SHP77 (cell line): Measurements from ENCODE around the gene ARL4D.
"Not testable (repeated sequence)": the region's sequence is repeated elsewhere in the genome, so short reads cannot be mapped to it uniquely, and the experiment has no call there.

Experiments used
- DNase-seq, 2 experiments: peaks; one replicate each; lab custom pipeline; 2025; lab: John Stamatoyannopoulos, UW

The ARL4D gene

DNA sequence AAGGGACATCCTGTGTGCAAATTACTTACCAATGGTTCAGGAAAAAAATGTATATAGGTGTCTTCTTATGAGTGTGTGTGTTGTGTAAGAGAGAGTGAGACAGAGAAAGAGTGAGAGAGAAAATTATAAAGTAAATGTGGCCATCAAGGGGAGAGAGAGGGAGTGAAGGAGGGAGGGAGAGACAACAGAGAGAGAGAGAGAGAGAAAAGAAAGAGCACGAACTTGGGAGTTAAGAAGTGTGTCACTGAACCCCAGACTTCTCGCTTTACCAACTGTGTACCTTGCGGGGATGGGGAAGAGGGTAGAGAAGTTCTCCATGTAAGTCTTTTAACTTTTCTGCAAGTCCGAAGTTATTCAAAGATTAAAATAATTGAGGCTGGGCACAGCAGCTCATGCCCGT, 28.8 kb upstream of the ARL4D start:
- DNase-seq = no peak

DNA sequence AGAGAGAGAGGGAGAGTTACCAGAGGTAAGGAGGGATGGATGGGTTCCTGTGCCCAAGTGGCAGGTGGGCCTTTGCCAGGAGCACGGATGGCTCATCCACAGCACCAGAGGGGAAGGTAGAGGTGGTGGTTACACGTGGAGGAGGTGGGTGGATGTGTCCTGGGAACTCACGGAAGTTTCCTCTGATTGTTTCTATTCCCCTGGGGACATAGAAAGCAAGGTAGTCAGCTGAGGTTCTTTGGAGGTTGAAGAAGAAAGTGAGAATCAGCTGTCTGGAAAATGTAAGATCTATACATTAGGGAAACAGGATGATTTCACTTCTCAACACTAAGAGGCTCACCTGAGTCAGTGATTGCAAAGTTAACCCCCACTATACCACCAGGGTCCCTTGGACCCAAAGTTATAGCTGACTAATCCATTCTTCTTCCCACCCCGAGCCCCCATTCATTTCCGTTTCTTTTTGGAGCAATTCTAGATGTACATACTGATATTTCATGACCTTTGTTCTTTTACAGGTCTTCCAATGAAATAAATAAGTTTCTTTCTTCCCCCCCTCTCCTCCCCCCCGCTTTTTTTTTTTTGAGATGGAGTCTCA, 27.5 kb upstream of the ARL4D start:
- DNase-seq = no peak

DNA sequence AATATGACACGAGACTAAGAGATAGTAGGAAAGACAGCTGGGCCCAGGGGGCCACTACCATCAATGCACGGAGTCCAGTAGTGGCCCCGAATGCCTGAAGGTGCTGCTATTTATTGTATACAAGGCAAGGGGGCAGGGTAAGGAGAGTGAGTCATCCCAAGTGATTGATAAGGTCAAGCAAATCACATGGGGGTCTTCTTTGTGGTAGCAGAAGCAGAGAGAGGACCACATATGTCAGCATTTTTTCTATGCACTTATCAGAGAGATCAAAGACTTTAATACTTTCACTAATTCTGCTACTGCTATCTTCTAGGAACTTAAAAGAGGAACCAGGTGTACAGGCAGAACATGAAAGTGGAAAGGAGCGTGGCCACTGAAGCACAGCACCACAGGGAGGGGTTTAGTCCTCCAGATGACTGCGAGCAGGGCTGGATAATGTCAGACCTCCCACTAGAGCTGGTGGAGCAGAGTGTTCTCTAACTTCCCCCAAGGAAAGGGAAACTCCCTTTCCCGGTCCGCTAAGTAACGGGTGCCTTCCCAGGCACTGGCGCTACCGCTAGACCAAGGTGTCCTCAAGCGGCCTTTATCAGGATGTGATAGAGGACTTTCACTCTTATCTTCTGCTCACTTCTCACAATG, 26.4 kb upstream of the ARL4D start:
- no peak for DNase-seq

DNA sequence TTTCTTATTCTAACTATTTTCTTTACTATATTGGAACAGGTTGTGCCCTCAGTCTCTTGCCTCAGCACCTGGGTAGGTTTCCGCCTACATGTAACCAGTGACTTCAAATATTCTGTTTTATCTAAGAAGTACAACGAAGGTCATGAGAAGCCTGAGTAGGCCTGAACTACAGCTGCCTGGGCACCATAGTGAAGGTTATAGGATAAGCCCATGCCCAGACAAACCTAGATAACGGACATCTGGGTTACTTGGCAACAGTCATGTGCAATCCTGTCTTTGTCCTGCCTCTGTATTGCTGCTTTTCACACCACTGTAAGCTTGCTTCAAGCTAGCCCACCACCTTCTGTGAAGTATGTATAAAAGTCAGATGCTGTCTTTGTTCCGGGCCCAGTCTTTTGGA, 25.4 kb upstream of the ARL4D start:
- DNase-seq = no peak

DNA sequence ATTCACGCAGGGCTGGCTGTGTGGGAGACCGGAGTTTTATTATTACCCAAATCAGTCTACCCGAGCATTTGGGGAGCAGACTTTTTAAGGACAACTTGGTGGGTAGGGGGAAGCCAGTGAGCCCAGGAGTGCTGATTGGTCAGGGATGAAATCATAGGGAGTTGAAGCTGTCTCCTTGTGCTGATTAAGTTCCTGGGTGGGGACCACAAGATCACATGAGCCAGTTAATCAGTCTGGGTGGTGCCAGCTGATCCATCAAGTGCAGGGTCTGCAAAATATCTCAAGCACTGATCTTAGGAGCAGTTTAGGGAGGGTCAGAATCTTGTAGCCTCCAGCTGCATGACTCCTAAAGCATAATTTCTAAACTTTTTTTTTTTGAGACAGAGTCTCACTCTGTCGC, 22.9 kb upstream of the ARL4D start:
- DNase-seq = not testable (repeated sequence)

GRCh38 chr17:43377056-43377810, 21.6 kb upstream of the ARL4D start:
- DNase-seq = no peak

DNA sequence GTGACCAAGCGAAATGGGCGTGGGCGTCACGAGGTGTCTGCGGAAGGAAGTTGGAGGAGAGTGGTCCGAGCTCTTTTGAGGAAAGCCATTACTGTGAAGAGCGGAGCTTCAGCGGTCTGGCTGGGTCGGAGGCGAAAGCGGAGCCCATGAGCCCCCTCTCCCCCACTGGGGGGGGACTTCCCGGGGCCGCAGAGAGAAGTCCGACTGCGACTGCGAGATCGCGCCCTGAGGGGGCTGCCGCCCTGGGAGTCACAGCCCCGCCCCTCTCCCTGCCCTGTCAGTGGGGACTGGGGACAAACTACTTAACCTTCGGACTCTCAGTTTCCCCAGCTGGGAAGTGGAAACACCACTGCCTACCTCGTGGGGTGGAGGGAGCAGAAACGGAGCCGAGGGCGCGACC, 20.0 kb upstream of the ARL4D start:
- DNase-seq = no peak

DNA sequence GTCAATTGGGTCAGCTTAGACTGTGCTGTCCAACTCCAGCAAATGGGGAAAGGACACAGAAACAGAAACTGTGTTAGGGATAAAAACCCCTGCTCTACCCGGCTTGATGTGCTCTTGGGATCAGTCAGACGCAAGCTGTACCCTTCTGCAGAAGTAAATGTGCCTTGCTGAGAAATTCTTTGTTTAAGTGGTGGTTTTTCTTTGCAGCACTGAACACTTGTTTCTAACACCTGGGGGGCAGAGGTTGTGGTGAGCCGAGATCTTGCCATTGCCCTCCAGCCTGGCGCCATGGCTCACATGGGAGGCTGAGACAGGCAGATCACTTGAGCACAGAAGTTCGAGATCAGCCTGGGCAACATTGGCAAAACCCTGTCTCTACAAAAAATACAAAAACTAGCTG, 18.5 kb upstream of the ARL4D start:
- DNase-seq = no peak

- DNase-seq = no peak
These were observed 17.6 kb upstream of the ARL4D start for GRCh38 chr17:43381204-43381603.

DNA sequence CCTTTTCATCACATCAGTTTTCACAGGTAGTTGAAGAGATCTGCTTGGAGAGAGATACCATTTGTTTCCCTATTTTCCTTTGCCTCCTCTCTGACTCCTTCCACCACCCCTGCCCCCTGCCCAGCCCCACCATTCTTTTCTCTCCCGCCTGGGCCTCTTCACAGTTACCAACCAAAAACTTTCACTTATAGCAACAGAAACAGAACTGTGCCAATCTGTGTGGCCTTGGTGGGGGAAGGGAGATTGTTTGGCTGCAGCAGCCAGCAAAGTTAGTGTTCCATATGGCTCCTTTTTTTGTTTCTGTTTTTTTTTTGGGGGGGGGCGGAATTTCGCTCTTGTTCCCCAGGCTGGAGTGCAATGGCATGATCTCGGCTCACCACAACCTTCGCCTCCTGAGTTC, 17.2 kb upstream of the ARL4D start:
- no peak for DNase-seq

DNA sequence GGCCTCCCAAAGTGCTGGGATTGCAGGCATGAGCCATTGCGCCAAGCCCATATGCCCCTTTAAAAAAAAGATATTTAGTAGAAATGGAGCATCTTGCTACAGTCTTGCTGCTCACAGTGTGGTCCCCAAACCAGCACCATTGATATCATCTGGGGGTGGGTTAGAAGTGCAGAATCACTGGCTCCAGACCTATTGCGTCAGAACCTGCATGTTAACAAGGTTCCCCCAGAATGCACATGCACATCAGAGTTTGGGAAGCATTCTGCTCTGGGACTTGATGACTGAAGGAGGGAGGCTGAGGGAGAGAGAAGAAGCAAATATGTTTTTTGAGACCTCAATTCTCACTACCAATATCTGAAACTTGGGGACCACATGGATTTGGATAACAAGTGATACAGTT, 16.0 kb upstream of the ARL4D start:
- DNase-seq = no peak

GRCh38 chr17:43383372-43383771, 15.4 kb upstream of the ARL4D start:
- no peak for DNase-seq

DNA sequence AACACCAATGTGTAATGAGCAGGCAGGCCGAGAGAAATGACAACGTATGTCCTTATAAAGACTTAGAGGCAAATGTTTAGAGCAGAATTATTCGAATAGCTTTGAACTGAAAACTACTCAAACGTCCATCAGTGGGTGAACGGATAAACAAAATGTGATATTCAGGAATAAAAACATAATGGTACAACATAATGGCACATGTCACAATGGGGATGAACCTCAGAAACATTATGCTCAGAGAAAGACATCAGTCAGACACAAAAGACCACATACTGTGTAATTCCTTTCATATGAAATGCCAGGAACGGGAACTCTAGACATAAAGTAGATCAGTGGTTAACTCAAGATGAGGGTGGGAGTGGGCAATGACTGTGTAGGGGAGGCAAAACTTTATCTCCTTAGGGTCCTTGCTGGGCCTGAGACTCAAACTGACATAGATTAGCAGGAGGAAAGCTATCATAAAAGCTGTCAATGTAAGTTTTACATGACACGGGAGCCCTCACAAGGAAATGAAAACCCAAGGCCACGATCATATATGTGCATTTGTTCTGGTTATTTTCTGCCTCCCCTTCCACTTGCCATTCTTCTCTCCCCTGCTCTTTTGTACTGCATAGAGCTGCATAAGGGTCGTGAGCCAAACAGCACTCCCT, 14.8 kb upstream of the ARL4D start:
- no peak for DNase-seq

DNA sequence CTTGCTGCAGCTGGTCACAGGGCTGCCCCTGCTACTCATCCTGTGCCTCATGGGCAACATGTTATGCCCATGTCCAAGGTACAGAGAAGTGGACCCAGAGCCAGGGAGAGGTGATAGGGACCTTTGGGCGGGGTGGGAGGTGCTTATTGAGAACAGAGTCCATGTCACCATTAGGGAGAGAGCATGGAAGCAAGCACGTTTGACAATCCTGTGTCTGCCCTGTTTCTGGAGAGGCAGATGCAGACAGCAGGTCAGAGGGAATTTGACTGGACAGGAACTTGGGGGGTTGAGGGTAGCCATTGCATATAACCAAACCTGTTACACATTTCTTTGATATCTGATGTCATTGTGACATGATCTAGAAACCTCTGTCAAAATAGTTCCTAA, 14.3 kb upstream of the ARL4D start:
- no peak for DNase-seq

DNA sequence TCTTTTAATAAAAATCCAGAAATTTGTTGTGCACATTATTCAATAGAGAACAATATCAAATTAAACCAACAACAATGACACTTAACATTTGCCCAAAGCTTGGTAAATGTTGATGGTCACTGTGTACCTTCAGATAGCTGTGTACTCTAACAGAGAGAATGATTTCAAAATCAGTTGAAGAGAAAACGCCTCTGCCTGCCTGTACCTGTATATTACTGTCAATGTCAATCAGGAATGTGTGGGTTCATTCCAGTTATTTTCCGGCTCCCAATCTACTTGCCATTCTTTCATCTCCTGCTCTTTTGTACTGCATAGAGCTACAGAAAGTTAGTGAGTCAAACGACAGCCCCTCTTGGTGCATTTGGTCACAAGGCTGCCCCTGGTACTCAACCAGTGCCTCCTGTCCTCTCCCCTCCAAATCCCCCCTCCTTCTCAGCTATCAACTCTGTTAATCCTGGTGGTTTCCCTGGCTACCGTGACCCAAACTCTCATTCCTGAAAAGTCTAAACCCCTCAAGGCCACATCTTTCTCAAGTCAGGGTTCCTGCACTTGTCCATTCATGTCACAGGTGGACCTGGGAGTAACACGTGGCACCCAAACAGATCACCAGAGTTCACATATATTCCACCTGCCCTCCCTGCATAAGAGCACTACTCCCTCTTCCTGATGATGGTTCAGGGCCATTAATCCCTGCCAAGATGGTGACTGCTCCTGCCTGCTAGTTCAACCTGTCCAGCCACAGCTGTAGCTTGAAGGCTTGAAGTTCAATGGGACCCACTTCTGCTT, 13.6 kb upstream of the ARL4D start:
- DNase-seq = no peak

GRCh38 chr17:43388359-43389045, 10.3 kb upstream of the ARL4D start:
- peak; percentile 83 to 89 for DNase-seq

- peak; percentile 71 to 77 for DNase-seq
These were observed 9.5 kb upstream of the ARL4D start for GRCh38 chr17:43389046-43389947.

DNA sequence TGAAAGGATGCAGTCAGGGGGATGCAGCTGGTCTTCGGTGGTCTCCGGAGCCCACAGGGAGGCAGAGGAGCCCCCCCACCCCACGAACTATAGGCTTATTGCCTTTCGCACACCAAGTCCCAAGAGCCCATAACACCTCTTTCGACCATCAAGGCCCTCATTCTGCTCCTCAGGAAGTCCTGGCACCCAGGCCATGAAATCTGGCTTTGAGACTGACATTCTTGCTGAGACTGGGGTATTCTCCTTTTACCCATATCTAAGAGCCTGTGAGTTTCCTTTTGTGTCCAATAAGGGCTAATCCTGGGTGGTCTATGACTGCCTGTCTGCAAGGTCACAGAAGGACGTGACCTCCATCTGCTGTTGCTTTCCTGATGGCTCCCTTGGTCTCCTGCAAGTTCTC, 6.4 kb upstream of the ARL4D start:
- no peak for DNase-seq

GRCh38 chr17:43393944-43394482, 4.8 kb upstream of the ARL4D start:
- DNase-seq = peak; percentile 62 to 79

GRCh38 chr17:43394696-43395095, 4.1 kb upstream of the ARL4D start:
- DNase-seq = not testable (repeated sequence)
